Neural progenitor cell (in vitro differentiated cells): Measurements from ENCODE around the gene C12orf76. TPM values are rescaled to one million over a fixed set of nuclear protein-coding genes. Genes with fewer than 3 reads are reported as not detected.
"Not testable (repeated sequence)": the region's sequence is repeated elsewhere in the genome, so short reads cannot be mapped to it uniquely, and the experiment has no call there.

Source experiments
- DNase-seq: peaks from one replicate; pipeline ENCODE4 v3.0.0-alpha.2; 2016; ENCODE audit warnings: low spot score
- H2AFZ ChIP-seq: fragments of 200-600 bp; sonication (generic); replicated peaks from 2 replicates; pipeline ENCODE4 v1.6.1; 2016; ENCODE audit warnings: antibody characterized with exemption
- H3F3A ChIP-seq: fragments of 200-600 bp; sonication (generic); 2 replicates; pipeline ENCODE4 v1.6.1; 2016; ENCODE audit warnings: antibody characterized with exemption, low read depth
- H3K27ac ChIP-seq: fragments of 200-600 bp; sonication (generic); 2 replicates; pipeline ENCODE4 v1.5.1; 2016; ENCODE audit warnings: mild to moderate bottlenecking
- H3K27me3 ChIP-seq: fragments of 200-600 bp; sonication (generic); 2 replicates; pipeline ENCODE4 v1.6.1; 2016; ENCODE audit warnings: mild to moderate bottlenecking, moderate library complexity
- H3K36me3 ChIP-seq: fragments of 200-600 bp; sonication (generic); 2 replicates; pipeline ENCODE4 v1.5.1; 2016
- H3K4me1 ChIP-seq: fragments of 200-600 bp; sonication (generic); 2 replicates; pipeline ENCODE4 v1.6.1; 2016; ENCODE audit warnings: mixed run types
- H3K4me2 ChIP-seq: fragments of 200-600 bp; sonication (generic); 2 replicates; pipeline ENCODE4 v1.6.1; 2016
- H3K4me3 ChIP-seq: fragments of 200-600 bp; sonication (generic); 2 replicates; pipeline ENCODE4 v1.5.1; 2016
- H3K79me2 ChIP-seq: fragments of 200-600 bp; sonication (generic); 2 replicates; pipeline ENCODE4 v1.6.1; 2016; ENCODE audit warnings: low read depth
- H3K9ac ChIP-seq: fragments of 200-600 bp; sonication (generic); 2 replicates; pipeline ENCODE4 v1.6.1; 2016
- H3K9me3 ChIP-seq: fragments of 200-600 bp; sonication (generic); 2 replicates; pipeline ENCODE4 v1.5.1; 2016; ENCODE audit warnings: low read depth
- H4K20me1 ChIP-seq: fragments of 200-600 bp; sonication (generic); 2 replicates; pipeline ENCODE4 v1.6.1; 2016; ENCODE audit warnings: low read depth
- H3K27ac Mint-ChIP-seq: 3 replicates; pipeline ENCODE4 v1.8.0; 2021; ENCODE audit warnings: mixed read lengths
- H3K27me3 Mint-ChIP-seq: 2 replicates; pipeline ENCODE4 v1.8.0; 2022; ENCODE audit warnings: low read depth, mild to moderate bottlenecking, inconsistent platforms, moderate library complexity, mixed read lengths; ENCODE audit not compliant: insufficient read depth
- H3K36me3 Mint-ChIP-seq: 3 replicates; pipeline ENCODE4 v1.8.0; 2021; ENCODE audit warnings: mixed read lengths
- H3K4me1 Mint-ChIP-seq: 3 replicates; pipeline ENCODE4 v1.8.0; 2021; ENCODE audit warnings: mixed read lengths
- H3K4me3 Mint-ChIP-seq: 3 replicates; pipeline ENCODE4 v1.8.0; 2021; ENCODE audit warnings: mild to moderate bottlenecking, moderate library complexity, mixed read lengths
- H3K9me3 Mint-ChIP-seq: 3 replicates; pipeline ENCODE4 v1.8.0; 2020; ENCODE audit warnings: mixed read lengths
- EZH2 ChIP-seq: fragments of 200-600 bp; sonication (generic); IDR thresholded peaks from 2 replicates; pipeline ENCODE4 v1.6.1; 2017; ENCODE audit warnings: antibody characterized with exemption, mild to moderate bottlenecking, moderate library complexity
- EZH2phosphoT487 ChIP-seq: fragments of 200-600 bp; sonication (generic); IDR thresholded peaks from 2 replicates; pipeline ENCODE4 v1.6.1; 2017; ENCODE audit warnings: antibody characterized with exemption
- total RNA-seq: library from RNA; depleted of rRNA; stranded (reverse); fragments of >200 nt; gene quantifications from 2 replicates; pipeline ENCODE4 v1.2.3, GENCODE V29; 2015; ENCODE audit warnings: low replicate concordance
- TF ChIP-seq, protein P1 (sequence below): fragments of 200-600 bp; sonication (generic); IDR thresholded peaks from 2 replicates; pipeline ENCODE4 v1.5.1; 2017; ENCODE audit warnings: antibody characterized with exemption, mild to moderate bottlenecking

The C12orf76 gene
- total RNA-seq, 1 donor from 2014 or later, result 48.8 TPM

DNA sequence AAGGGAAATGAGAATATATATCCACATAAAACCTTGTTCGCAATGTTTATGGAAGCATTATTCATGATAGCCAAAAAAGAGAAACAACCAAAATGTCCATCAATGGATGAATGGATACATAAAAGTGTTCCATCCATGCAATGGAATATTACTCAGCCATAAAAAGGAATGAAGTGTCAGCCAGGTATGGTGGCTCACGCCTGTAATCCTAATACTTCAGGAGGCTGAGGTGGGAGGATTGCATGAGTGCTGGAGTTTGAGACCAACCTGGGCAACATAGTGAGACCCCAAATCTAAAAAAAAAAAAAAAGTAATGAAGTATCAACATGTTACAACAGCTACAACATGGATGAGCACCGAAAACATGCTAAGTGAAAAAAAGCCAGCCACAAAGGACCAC is 23.6 kb upstream of the C12orf76 start:
- H3K4me1 Mint-ChIP-seq, result no peaks in the 10 kb centered on the region
- Histone ChIP-seq H3K4me1 (no peaks in the 10 kb centered on the region), H3K4me3 (no peak overlapping the region), H3K9me3 (no peaks in the 10 kb centered on the region), H3K9ac (no peak overlapping the region), H2AFZ (no peak overlapping the region), H3K4me2 (no peak overlapping the region), H4K20me1 (no peaks in the 10 kb centered on the region), H3K27ac (no peak overlapping the region), H3K79me2 (no peaks in the 10 kb centered on the region), H3K27me3 (no peaks in the 10 kb centered on the region), H3F3A (no peaks in the 10 kb centered on the region), H3K36me3 (no peaks in the 10 kb centered on the region)
- peaks cover 7% of the 10 kb centered on the region for H3K27me3 Mint-ChIP-seq
- DNase-seq, result no peak
- H3K27ac Mint-ChIP-seq, result no peak overlapping the region
- no peak overlapping the region for H3K4me3 Mint-ChIP-seq
- TF ChIP-seq EZH2 (no peak), EZH2phosphoT487 (no peak)
- TF ChIP-seq, protein P1, sequence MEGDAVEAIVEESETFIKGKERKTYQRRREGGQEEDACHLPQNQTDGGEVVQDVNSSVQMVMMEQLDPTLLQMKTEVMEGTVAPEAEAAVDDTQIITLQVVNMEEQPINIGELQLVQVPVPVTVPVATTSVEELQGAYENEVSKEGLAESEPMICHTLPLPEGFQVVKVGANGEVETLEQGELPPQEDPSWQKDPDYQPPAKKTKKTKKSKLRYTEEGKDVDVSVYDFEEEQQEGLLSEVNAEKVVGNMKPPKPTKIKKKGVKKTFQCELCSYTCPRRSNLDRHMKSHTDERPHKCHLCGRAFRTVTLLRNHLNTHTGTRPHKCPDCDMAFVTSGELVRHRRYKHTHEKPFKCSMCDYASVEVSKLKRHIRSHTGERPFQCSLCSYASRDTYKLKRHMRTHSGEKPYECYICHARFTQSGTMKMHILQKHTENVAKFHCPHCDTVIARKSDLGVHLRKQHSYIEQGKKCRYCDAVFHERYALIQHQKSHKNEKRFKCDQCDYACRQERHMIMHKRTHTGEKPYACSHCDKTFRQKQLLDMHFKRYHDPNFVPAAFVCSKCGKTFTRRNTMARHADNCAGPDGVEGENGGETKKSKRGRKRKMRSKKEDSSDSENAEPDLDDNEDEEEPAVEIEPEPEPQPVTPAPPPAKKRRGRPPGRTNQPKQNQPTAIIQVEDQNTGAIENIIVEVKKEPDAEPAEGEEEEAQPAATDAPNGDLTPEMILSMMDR, result no peak
- no peaks in the 10 kb centered on the region for H3K36me3 Mint-ChIP-seq
- no peaks in the 10 kb centered on the region for H3K9me3 Mint-ChIP-seq

DNA sequence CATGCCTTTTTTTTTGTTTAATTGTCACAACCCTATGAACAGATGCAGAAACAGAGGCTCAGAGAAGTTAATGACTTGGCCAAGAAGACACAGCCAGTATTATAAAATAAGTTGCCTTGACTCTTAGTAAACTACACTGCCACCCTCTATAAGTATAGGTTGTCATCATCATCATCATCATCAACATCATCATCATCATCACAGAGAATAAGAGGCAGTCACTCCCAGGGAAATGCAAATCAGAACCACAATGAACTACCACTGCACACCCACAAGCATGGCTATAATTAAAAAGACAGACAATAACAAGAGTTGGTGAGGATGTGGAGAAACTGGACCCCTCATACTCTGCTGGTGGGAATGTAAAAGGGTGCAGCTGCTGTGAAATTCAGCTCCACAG is 23.2 kb upstream of the C12orf76 start:
- peaks cover 7% of the 10 kb centered on the region for H3K27me3 Mint-ChIP-seq
- no peak overlapping the region for H3K27ac Mint-ChIP-seq
- H3F3A ChIP-seq, result no peaks in the 10 kb centered on the region
- H3K9ac ChIP-seq, result no peak overlapping the region
- H3K9me3 Mint-ChIP-seq, result no peaks in the 10 kb centered on the region
- no peaks in the 10 kb centered on the region for H3K36me3 ChIP-seq
- H3K27ac ChIP-seq, result no peak overlapping the region
- no peaks in the 10 kb centered on the region for H3K4me1 Mint-ChIP-seq
- DNase-seq, result no peak
- no peak overlapping the region for H3K4me3 Mint-ChIP-seq
- H3K4me2 ChIP-seq, result no peak overlapping the region
- no peaks in the 10 kb centered on the region for H3K36me3 Mint-ChIP-seq
- TF ChIP-seq EZH2, result no peak
- TF ChIP-seq EZH2phosphoT487, result no peak
- TF ChIP-seq, protein P1, result no peak
- no peak overlapping the region for H3K4me3 ChIP-seq
- no peaks in the 10 kb centered on the region for H3K9me3 ChIP-seq
- no peaks in the 10 kb centered on the region for H3K27me3 ChIP-seq
- no peaks in the 10 kb centered on the region for H4K20me1 ChIP-seq
- no peaks in the 10 kb centered on the region for H3K79me2 ChIP-seq
- H2AFZ ChIP-seq, result no peak overlapping the region
- no peaks in the 10 kb centered on the region for H3K4me1 ChIP-seq

DNA sequence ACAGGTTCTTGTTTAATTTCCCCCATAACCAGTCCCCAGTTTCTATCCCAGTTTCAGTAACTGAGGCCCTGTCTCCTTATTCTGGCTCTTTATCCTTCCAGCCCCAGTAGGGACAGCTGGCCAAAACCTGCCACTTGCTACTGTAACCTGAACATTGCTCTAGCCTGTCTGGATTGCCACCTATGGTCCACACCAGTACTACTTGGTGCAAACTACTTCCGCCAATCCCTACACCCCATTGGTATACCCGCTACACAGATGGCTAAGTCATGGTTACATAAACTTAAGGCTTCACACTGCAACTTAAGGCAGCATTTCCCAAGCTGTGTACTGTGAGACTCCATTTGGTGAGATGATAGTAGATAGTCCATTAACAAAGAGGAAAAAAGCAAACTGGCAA is 20.3 kb upstream of the C12orf76 start:
- H3K79me2 ChIP-seq, result no peaks in the 10 kb centered on the region
- no peak for TF ChIP-seq EZH2
- TF ChIP-seq, protein P1, result no peak
- TF ChIP-seq EZH2phosphoT487, result no peak
- H3K4me2 ChIP-seq, result no peak overlapping the region
- no peak overlapping the region for H3K4me3 ChIP-seq
- H3K9me3 ChIP-seq, result no peaks in the 10 kb centered on the region
- H3K36me3 Mint-ChIP-seq, result no peaks in the 10 kb centered on the region
- no peaks in the 10 kb centered on the region for H4K20me1 ChIP-seq
- H3K4me3 Mint-ChIP-seq, result peak overlapping the region; percentile 41
- no peaks in the 10 kb centered on the region for H3K4me1 Mint-ChIP-seq
- peaks cover 8% of the 10 kb centered on the region for H3K27me3 Mint-ChIP-seq
- no peaks in the 10 kb centered on the region for H3K9me3 Mint-ChIP-seq
- no peaks in the 10 kb centered on the region for H3K4me1 ChIP-seq
- no peak overlapping the region for H3K27ac ChIP-seq
- no peak for DNase-seq
- H3K36me3 ChIP-seq, result no peaks in the 10 kb centered on the region
- no peak overlapping the region for H3K27ac Mint-ChIP-seq
- no peak overlapping the region for H3K9ac ChIP-seq
- no peaks in the 10 kb centered on the region for H3K27me3 ChIP-seq
- no peak overlapping the region for H2AFZ ChIP-seq
- H3F3A ChIP-seq, result no peaks in the 10 kb centered on the region

DNA sequence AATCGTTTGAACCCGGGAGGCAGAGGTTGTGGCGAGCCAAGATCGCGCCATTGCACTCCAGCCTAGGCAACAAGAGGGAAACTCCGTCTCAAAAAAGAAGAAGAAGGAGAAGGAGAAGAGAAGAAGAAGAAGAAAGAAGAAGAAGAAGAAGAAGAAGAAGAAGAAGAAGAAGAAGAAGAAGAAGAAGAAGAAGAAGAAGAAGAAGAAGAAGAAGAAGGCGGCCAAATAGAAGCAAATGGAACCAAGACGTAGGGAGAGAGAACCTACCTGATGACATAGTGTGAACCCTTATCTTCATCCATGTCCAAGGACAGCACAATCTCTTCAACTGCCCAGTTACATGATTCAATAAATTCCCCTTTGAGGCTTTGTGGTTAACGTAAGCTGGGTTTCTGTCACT is 19.8 kb upstream of the C12orf76 start:
- H3K4me1 ChIP-seq, H3K4me2 ChIP-seq, H3K36me3 ChIP-seq, H3K27me3 ChIP-seq, H3F3A ChIP-seq, H4K20me1 ChIP-seq, H3K79me2 ChIP-seq, H3K4me3 Mint-ChIP-seq, H3K27ac Mint-ChIP-seq, H2AFZ ChIP-seq, H3K27me3 Mint-ChIP-seq, H3K4me3 ChIP-seq, H3K4me1 Mint-ChIP-seq, DNase-seq, H3K9me3 ChIP-seq, H3K9ac ChIP-seq, H3K27ac ChIP-seq, H3K9me3 Mint-ChIP-seq, H3K36me3 Mint-ChIP-seq: not testable (repeated sequence)
